NCI-H69 (cell line): ENCODE measurements around the gene POTEJ.
"Not testable (repeated sequence)": the region's sequence is repeated elsewhere in the genome, so short reads cannot be mapped to it uniquely, and the experiment has no call there.

ENCODE experiments used
- DNase-seq: peaks from one replicate; lab custom pipeline; 2025; lab: John Stamatoyannopoulos, UW

The POTEJ gene

DNA sequence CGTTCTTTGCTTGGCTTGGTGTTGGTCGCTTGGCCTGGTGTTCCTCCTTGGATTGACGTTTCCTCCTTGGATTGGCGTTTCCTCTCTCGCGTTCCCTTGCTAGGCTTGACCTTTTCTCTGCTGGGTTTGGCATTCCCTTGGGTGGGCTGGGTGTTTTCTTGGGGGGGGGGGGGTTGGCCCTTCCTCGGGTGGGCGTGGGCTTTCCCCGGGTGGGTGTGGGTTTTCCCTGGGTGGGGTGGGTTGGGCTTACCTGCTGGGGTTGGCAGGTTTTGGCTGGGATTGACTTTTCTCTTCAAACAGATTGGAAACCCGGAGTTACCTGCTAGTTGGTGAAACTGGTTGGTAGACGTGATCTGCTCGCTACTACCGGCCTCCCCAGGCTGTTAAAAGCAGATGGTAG, at the start of gene POTEJ:
POTEJ (plus strand) TSS at position 301 of the 400 bp plus-strand sequence; CDS start at position 394, 93 bp downstream.
- DNase-seq = not testable (repeated sequence)

DNA sequence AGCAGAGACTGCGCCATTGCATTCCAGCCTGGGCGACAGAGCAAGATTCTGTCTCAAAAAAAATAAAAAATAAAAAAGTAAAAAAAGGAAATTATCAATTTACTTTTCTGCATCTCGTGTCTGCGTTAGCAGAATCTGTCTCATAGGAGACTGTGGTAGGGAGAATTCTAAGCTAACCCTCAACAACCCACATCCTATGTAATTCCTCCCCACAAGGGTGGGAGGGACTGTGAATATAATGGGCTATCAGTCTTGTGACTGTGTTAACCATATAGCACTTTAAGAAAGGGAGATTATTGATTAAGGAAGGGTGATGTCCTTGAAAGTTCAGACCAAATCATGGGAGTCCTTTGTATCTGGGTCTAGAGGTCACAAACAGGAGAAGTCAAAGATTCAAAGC, 45.1 kb upstream of the POTEJ start:
- DNase-seq = not testable (repeated sequence)

DNA sequence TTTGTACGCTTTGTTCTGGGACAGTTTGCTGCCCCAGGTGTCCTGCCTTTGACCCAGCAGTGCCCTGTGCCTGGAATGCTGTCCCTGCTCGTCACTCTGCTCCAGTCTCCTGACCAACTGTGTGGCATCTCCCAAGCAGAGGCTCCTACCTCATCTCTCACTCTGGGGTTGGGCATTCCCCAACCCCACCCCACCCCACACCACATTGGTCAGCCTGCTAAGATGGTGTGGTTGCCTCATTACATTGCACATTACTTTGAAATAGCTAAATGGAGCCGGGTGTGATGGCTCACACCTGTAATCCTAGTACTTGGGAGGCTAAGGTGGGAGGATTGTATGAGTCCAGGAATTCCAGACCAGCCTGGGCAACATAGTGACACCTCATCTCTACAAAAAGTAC, 39.3 kb upstream of the POTEJ start:
- DNase-seq = not testable (repeated sequence)

DNA sequence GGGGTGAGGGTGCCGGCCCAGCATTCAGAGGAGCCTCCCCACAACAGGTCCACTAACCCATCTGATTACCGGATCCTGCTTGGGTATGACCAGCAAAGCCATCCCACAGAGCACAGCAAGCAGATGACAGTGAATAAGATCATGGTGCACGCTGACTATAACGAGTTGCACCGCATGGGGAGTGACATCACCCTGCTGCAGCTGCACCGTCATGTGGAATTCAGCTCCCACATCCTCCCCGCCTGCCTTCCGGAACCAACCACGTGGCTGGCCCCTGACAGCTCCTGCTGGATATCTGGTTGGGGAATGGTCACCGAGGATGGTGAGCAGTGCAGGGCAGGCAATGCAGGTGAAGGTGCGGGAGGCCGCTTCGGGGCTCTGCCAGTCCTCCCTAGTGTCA, 37.0 kb upstream of the POTEJ start:
- DNase-seq = not testable (repeated sequence)

DNA sequence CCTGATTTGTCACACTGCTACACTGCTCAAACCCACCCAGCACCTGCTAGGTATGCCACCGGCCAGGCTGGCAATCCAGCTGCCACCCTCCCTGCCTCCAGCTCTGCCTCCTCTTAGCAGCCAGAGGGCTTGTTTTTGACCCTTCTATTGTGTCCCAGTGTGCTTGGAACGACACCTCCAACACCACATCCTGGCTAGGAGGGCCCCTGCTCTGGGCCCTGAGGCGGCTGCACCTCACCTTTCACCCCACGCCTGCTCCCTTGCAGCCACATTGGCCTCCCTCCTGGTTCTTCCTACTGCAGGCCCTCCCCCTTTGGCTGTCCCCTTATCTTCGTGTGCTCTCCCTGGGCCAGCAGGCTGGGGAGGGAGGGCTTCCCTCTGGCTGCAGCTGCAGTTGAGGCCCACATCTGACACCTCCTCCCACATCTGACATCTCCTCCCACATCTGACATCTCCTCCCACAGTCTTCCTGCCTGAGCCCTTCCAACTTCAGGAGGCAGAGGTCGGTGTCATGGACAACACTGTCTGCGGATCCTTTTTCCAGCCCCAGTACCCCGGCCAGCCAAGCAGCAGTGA, 34.9 kb upstream of the POTEJ start:
- DNase-seq = not testable (repeated sequence)

DNA sequence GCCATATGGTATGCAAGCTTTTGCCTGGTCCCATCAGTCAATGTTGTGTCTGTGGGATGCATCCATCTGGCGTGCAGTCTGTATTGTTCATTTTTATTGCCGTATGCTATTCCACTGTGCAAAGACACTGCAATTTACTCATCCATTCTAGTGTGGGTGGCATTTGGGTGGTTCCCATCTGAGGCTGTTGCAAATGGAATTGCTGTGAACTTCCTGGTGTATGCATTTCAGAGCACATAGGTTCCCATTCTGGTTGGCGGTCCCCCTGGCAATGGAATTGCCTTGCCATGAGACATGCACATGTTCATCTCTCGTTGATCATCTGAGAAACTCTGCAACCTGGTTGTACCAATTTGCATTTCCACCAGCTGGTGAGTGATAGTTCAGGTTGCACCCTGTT, 33.7 kb upstream of the POTEJ start:
- not testable (repeated sequence) for DNase-seq

DNA sequence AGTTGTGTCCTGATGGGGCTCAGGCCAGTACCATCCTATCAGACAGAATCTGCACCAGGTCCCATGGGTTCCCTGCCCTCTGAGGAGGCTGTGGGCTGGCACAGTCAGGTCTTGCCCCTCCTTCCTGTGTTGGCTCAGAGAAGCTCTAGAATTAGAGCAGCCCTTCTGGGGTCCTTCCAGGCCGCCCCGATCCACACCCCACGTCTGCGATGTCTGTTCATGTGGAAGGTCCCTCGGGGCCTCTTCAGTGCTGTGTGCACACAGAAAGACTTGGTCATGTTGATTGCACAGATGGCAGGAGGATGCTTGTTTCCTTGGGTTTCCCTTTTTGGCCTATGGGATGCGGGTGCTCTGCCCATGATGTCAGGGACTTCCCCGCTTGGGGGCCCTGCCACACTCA, 32.1 kb upstream of the POTEJ start:
- not testable (repeated sequence) for DNase-seq

DNA sequence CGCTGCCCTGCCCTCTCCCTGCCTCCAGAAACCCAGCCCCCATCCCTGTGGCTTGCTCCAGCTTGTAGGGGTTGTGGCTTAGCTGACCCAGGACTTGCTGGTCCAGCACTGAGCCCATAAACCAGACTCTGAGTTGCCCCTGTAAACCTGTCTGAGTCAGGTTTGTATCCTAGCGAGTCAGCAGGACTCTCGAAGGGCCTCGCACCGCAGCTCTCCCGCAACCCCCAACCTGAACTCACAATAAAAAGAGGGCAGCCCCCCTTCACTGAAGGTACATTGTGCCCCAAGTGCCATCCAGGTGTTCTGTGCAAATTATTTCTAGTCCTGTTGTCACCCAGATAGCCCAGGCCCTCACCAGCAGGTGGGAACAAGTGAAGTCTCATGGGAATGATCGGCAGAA, 29.7 kb upstream of the POTEJ start:
- DNase-seq = not testable (repeated sequence)

DNA sequence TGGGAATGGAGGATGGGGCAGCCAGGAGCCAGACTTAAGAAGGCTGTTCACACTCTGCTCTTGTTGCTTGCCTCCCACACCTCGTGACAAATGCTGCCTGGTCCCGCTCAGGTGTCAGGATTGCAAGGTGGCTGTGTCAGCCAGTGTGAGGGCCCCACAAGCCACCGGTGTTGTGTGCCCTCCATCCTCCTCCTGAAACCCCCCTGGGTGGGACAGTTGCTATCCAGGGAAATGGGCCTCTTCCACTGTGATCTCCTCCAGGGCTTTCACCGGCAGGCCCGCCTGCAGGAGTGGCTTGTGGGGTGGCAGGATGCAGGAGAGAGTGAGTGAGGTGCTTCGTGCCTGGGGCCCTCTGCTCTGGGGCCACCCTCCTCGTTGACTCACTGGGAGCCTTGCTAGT, 28.3 kb upstream of the POTEJ start:
- not testable (repeated sequence) for DNase-seq

DNA sequence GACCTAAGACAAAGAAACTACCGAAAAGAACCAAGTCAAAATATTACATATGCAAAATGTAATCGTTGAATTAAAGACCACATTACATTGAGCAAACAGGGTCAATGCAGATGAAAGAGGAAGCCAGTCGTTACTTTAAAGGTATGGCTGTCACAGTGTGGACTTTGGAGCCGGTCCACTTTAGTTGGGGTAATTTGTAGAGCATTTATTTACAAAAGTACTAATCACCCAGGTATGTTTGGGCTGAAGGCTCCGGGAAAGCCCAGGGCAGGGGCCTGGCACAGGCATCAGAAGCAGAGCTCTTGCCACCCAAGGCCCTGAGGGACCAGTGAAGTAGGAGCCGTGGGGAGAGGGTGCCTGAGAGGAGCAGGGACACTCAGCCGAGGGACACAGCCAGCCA, 27.7 kb upstream of the POTEJ start:
- not testable (repeated sequence) for DNase-seq

DNA sequence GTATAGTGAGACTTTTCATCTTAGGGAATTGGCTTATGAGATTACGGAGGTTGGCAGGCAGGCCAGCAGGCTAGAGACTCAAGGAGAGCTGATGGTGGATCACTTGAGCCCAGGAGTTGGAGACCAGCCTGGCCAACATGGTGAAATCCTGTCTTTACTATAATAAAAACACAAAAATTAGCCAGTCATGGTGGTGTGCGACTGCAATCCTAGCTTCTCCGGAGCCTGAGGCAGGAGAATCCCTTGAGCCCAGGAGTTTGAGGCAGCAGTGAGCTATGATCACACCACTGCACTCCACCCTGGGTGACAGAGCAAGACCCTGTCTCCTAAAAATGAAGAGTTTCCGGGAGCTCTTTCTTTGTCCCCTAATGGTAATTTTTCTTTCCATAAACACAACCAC, 26.5 kb upstream of the POTEJ start:
- not testable (repeated sequence) for DNase-seq

DNA sequence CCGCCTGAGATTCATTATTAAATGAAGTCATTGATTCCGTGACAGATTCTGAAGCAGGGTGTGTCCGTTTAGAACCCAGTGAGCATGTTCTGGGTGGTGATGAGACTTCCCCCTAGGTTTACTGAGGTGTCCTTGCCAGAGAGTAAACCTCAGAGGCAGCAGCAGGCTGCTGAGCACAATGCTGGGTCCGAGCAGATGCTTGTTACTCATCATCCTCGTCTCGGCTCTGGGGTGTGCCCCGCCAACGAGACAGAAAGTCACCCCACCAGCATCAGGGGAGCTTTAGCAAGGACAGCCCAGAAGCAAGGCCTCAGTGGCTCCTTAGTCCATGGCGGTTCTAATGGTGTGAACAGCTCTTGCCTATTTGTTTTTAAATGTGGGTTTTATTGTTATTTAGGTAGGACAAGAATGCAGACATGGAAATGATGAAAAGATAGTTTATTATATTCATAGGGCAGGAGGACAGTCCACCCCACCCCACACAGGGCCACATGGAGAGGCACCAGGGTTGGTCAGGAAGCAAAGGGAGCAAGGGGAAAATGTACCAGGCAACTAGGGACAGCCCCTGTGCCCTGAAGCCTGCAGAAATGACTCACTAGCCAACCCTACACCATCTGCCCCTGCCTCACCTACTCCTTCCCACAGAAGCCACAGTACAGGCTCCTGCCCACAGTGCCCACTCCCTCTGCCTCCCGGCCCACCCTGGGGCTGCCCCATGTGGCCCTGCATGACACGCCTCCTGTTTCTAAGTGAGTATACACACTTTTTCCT, 22.4 kb upstream of the POTEJ start:
- DNase-seq = not testable (repeated sequence)

DNA sequence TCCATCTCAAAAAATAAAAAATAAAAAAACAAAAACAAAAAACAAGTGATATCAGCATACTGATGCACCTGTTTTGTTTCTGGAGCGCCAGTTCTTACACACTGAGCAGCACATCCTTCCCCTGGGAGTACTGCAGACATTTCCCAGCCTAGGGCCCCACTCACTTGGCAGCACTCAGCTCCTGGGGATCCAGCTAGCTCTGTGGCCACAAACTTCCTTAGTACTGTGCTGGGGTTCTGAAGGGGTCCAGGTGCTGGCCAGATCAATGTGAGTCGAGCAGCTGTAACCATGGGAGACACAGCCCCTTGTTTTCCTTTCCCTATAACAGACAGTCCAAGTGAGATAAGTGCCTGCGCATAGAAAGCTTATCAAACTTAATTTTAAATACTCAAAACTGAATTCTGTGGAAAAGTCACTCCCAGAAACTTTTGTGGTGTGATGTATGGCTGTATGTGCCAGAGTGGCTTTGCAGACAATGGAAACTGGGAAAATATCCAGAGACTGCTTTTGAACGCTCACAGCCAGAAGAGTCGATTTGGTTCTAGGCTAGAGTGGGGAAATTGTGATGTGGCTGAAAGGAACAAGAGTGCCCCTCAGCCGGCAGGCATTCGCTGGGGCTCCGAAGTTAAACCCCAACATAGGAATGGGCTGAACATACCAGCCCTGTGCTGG, 20.9 kb upstream of the POTEJ start:
- not testable (repeated sequence) for DNase-seq

DNA sequence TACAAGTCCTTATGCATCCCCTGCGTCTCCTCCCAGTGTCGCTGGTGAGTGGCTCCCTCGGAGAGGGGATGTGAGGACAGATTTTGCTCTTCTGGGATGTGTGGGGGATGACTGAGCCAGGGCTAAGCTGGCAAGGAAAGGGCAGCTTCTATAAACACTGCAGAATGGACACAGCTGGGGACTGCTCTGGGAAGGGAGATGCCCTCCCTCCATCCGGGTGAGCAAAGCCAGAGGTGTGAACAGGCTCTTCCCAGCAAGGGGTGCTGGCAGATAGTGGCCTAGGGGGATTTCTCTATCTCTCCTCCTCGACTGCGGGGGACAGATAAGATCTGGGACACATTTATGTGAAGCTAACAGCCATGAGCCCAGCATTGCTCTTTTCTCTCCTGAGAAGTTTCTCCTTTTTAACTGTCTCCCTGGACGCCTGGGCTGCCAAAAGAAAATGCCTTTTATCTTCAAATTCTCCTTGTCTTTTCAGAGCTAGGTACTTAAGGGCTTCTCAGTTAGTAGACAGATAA, 20.3 kb upstream of the POTEJ start:
- DNase-seq = not testable (repeated sequence)

DNA sequence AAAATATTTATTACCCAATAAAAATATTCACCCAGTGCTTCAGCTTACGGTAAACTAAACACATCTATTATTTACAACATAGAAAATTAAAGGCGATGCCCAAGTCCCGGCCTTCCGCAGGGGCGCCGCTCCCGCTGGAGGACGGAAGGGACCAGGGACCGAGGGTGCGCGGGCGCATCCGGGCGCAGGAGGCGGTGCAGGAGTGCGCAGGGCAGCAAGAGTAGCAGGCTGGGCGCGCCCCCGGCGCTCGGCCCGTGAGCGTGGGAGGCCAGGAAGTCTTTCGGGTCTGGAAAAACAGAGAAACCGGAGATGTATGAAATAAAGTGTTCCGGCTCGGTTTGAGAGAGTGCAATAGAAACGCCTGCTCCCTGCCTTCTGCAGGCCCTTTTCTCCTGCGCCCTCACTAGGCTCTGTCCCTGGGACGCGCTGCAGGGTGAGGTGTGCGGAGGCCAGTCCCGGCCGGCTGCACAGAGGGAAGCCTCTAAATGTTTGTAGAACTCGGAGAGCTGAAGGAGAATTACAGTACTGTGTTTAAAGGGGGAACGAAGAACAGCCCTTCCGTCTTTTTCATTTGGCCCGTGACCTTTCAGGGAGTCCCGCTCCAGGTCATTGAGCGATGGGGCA, 18.3 kb upstream of the POTEJ start:
- DNase-seq = not testable (repeated sequence)

DNA sequence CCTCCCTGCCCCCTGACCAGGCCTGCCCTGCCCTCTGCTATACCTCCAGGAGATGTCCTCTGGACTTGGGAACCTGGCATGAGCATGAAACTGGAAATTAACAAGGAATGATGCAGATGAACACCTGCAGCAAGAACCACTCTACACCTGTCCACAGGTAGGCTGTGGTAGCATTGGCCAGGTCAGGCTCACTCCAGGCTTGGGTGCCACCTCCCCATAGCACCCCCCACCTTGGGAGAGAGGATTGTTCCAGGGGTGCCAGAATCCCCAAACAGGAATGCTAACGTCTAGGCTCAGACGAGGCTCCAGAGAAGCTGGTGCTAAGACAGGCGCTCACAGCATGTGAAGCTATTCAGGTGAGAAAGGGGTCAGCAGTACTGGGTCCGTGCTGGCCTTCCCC, 17.2 kb upstream of the POTEJ start:
- not testable (repeated sequence) for DNase-seq

DNA sequence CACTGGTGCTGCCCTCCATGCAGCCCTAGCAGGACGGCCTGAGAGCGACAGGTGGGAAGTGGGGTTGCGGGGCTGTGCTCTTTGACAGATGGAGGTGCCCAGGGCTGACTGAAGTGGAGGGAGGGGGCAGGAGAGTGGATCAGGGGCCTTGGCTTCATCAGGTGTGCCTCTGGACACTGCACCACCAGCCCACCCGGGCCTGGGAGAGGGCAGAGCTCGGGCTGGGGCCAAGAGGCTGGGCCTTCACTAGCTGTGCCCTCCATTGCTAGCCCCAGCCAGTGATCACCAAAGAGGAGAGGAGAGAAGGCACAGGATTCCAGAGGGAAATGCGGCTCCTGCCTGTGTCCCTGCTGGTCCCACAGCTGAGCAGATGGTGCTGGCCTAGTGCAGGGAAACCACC, 14.5 kb upstream of the POTEJ start:
- DNase-seq = not testable (repeated sequence)

DNA sequence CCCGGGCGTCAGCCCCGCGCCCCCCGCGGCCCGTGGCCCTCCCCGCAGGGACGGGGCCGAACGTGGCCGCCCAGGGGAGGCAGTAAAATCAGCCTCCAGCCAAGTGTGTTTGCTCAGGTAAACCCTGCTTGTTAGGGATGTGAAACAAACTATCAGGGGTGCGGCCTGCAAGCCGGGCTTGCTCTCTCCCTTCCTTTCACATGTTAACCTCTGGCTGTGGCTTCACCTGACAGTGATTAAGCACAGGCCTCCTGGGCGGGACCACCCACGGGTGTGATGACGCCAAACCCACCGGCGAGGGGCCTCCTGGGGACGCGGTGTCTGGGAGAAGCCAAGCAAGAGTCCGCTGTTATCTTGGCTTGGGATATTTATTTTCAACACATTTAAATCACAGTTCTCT, 13.2 kb upstream of the POTEJ start:
- DNase-seq = not testable (repeated sequence)

DNA sequence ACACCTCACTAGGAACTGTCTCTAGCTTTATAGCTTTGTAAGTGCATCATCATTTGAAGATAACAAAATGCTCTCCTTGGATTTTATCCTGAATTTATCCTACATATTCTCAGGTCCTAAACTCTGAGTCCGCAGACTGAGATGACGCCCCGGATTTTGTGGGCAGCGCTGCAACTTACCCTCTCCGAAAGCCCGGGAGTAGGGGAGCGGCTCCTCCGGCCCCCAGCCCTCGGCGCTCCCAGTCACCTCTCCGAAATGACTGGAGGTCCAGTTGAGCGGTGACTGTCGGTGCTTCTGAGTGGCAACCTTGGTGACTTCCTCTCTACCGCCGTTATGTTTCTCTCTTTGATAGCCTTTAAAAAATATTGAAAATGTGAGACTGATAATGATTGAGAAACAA, 12.8 kb upstream of the POTEJ start:
- DNase-seq = not testable (repeated sequence)

DNA sequence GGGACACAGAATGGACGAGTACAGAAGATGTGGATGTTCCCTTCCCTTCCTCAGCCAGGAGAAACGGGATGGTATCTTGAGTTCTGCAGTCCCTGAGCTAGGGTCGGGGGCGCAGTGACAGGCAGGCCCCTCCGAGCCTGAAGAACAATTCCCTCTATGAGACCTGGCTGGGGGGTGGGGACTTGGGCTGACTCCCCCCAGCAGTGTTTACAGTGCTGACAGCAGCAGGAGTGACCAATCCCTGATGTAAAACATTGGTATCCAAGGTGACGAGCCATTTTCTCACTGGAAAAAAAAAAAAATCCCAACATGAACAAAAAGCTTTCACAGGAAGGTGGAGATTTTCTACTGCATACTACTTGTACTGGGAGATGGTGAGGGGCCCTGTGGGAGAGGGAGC, 11.8 kb upstream of the POTEJ start, which contains the start of gene CFC1:
CFC1 (minus strand) TSS at position 183 of the 400 bp plus-strand sequence. CDS start 288 bp downstream, outside the sequence.
- not testable (repeated sequence) for DNase-seq

DNA sequence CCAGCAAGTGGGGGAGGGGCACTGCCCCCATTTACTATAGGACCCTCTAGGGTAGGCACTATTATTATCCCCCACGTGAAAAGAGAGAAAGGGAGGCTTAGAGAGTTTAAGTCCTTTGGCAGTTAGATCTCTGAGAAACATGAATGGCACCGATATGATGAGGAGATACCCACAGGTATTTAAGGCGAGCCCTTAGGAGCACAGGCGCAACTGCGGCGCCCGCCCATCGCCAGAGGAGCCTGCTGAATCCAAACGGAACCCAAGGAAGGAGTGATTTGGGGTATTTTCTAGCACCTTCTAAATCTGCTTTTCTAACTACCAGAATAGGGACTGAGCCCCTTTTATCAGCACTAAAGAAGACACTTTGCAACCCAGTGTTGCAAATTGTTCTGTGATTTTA, 11.3 kb upstream of the POTEJ start:
- DNase-seq = not testable (repeated sequence)

DNA sequence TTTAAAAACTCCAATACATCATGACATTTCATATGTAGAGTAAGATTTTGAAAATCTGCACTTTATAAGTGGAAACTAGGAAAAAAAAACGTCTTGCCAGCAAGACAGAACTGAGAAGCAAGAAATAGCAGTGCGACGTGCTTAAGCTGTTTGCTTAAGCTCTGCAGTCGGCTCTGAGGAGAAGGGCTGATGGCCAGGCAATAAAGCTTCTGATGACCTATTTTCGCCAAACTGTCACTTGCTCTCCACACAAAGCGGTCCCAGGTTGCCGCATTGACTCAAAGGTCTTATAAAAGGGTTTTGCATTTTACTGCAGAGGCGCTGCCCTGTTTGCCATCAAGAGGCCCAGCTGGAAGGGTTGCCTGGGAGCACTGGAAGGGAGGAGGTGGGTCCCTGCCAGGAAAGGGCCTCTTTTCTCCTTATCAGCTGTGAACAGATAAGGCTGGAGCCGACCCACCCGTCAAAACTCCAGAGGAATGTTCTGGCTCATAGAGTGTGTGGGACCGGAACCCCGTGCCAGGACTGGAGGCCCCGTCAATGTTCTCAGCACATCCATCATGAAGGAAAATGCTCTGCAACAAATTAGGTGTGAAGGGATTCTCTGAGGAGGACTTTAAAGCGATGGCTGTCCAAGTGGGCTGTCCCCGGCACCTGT, 9.5 kb upstream of the POTEJ start:
- DNase-seq = not testable (repeated sequence)
